PC-3 (cell line): Measurements from ENCODE around the gene TJP3. TPM values are rescaled to one million over a fixed set of nuclear protein-coding genes. Genes with fewer than 3 reads are reported as not detected.

Experiments used
- ATAC-seq: fragments of 200-7000 bp; cut with Tn5 transposase; 2 replicates; pipeline ENCODE4 v1.9.1; 2020; ENCODE audit warnings: mild to moderate bottlenecking, moderate library complexity
- BruUV-seq: library from RNA; stranded (reverse); fragments of 400-500 nt; replicated peaks from 2 replicates; lab custom pipeline; 2021; lab: Mats Ljungman, UMichigan
- CTCF ChIA-PET: fragments of 300-600 bp; sonication (Branson Sonifier 250); formaldehyde crosslinking; loops from one replicate; lab custom pipeline; 2022; ENCODE audit warnings: antibody characterized with exemption; lab: Charles Lee
- POLR2A ChIA-PET: fragments of 300-600 bp; sonication (Branson Sonifier 250); formaldehyde crosslinking; loops from one replicate; lab custom pipeline; 2022; ENCODE audit warnings: antibody characterized with exemption; ENCODE audit not compliant: unreplicated experiment; lab: Charles Lee
- DNase-seq: peaks from one replicate; pipeline ENCODE4 v3.0.0-alpha.2; 2015
- H2AFZ ChIP-seq: fragments of 300-600 bp; sonication (generic); 2 replicates; pipeline ENCODE4 v1.6.0; 2016; ENCODE audit warnings: antibody characterized with exemption, low read length
- H3F3A ChIP-seq: fragments of 300-600 bp; sonication (generic); one replicate; pipeline ENCODE4 v1.6.0; 2017; ENCODE audit warnings: antibody characterized with exemption, low read length, control low read depth, mild to moderate bottlenecking; ENCODE audit not compliant: unreplicated experiment
- H3K27ac ChIP-seq: fragments of 300-600 bp; sonication (generic); 2 replicates; pipeline ENCODE4 v1.5.1; 2016; ENCODE audit warnings: mild to moderate bottlenecking, low read length
- H3K27me3 ChIP-seq: fragments of 300-600 bp; sonication (generic); 2 replicates; pipeline ENCODE4 v1.6.1; 2016; ENCODE audit warnings: low read length, mixed read lengths
- H3K36me3 ChIP-seq: fragments of 300-600 bp; sonication (generic); 2 replicates; pipeline ENCODE4 v1.6.1; 2016; ENCODE audit warnings: low read depth, mixed run types, low read length, mixed read lengths
- H3K4me1 ChIP-seq: fragments of 300-600 bp; sonication (generic); 2 replicates; pipeline ENCODE4 v1.5.1; 2016; ENCODE audit warnings: low read length; ENCODE audit not compliant: insufficient read depth
- H3K4me2 ChIP-seq: fragments of 300-600 bp; sonication (generic); 2 replicates; pipeline ENCODE4 v1.6.0; 2016; ENCODE audit warnings: low read length
- H3K4me3 ChIP-seq: fragments of 300-600 bp; sonication (generic); 2 replicates; pipeline ENCODE4 v1.5.1; 2016; ENCODE audit warnings: mild to moderate bottlenecking, low read length, mixed read lengths
- H3K79me2 ChIP-seq: fragments of 300-600 bp; sonication (generic); 2 replicates; pipeline ENCODE4 v1.6.1; 2017; ENCODE audit warnings: low read length, mixed read lengths
- H3K9ac ChIP-seq: fragments of 300-600 bp; sonication (generic); 2 replicates; pipeline ENCODE4 v1.6.0; 2016; ENCODE audit warnings: mild to moderate bottlenecking, low read length
- H3K9me2 ChIP-seq: fragments of 300-600 bp; sonication (generic); replicated peaks from 2 replicates; pipeline ENCODE4 v1.6.1; 2016; ENCODE audit warnings: mixed run types, low read length, mixed read lengths
- H3K9me3 ChIP-seq: fragments of 300-600 bp; sonication (generic); 2 replicates; pipeline ENCODE4 v1.6.1; 2016; ENCODE audit warnings: low read length, mixed read lengths
- H4K20me1 ChIP-seq: fragments of 300-600 bp; sonication (generic); 2 replicates; pipeline ENCODE4 v1.6.1; 2016; ENCODE audit warnings: low read length, mixed read lengths
- CTCF ChIP-seq: fragments of 300-600 bp; sonication (generic); conservative IDR thresholded peaks from 2 replicates; pipeline ENCODE4 v1.5.1; 2017; ENCODE audit warnings: antibody characterized with exemption, low read depth, mild to moderate bottlenecking, low read length
- EZH2 ChIP-seq: fragments of 300-600 bp; sonication (generic); IDR thresholded peaks from one replicate; pipeline ENCODE4 v1.6.1; 2017; ENCODE audit warnings: antibody characterized with exemption, mild to moderate bottlenecking, low read length; ENCODE audit not compliant: unreplicated experiment
- EZH2phosphoT487 ChIP-seq: fragments of 300-600 bp; sonication (generic); IDR thresholded peaks from 2 replicates; pipeline ENCODE4 v1.6.1; 2018; ENCODE audit warnings: mild to moderate bottlenecking, antibody characterized with exemption, low read length, borderline replicate concordance
- intact Hi-C: fragments of 100-400 bp; cut with micrococcal nuclease; formaldehyde crosslinking; loops from 2 replicates; pipeline ENCODE4 v1.9.0; 2023
- total RNA-seq: library from RNA; depleted of rRNA; stranded (reverse); fragments of >200 nt; gene quantifications from 2 replicates; pipeline ENCODE4 v1.2.3, GENCODE V29; 2014

Gene TJP3
- total RNA-seq, 1 experiment from 2014 or later: 11.7 TPM

- H3K4me2 ChIP-seq: no peak overlapping the region
- H3K4me3 ChIP-seq: no peak overlapping the region
- intact Hi-C loops: no loop called here
- BruUV-seq: no TSS peak
- POLR2A ChIA-PET: no interaction called here
- ATAC-seq (no peak), DNase-seq (no peak)
- H3K9me3 ChIP-seq: no peaks in the 10 kb centered on the region
- H3K79me2 ChIP-seq: no peaks in the 10 kb centered on the region
- H3K27ac ChIP-seq: no peak overlapping the region
- H3K9me2 ChIP-seq: no peaks in the 10 kb centered on the region
- CTCF ChIA-PET: no interaction called here
- no peak overlapping the region for H3K9ac ChIP-seq
- no peak overlapping the region for H2AFZ ChIP-seq
- H3K27me3 ChIP-seq: no peaks in the 10 kb centered on the region
- no peaks in the 10 kb centered on the region for H3F3A ChIP-seq
- H4K20me1 ChIP-seq: no peaks in the 10 kb centered on the region
- H3K36me3 ChIP-seq: no peaks in the 10 kb centered on the region; the same call in 1 of the 2 replicates
- no peaks in the 10 kb centered on the region for H3K4me1 ChIP-seq
- TF ChIP-seq EZH2phosphoT487 (no peak), CTCF (no peak), EZH2 (no peak)
Observed at GRCh38 chr19:3669082-3669946, 38.9 kb upstream of the TJP3 start.

GRCh38 chr19:3669947-3670795 lies 38.0 kb upstream of the TJP3 start:
- no peaks in the 10 kb centered on the region for H3K27me3 ChIP-seq
- TF ChIP-seq EZH2phosphoT487: no peak
- TF ChIP-seq EZH2: no peak
- TF ChIP-seq CTCF: no peak
- H3K9ac ChIP-seq: no peak overlapping the region
- H3K79me2 ChIP-seq: no peaks in the 10 kb centered on the region
- ChIA-PET CTCF (no interaction called here), POLR2A (no interaction called here)
- no peaks in the 10 kb centered on the region for H3K4me1 ChIP-seq
- ATAC-seq (no peak), DNase-seq (no peak)
- H3F3A ChIP-seq: no peaks in the 10 kb centered on the region
- H3K36me3 ChIP-seq: no peaks in the 10 kb centered on the region
- no peaks in the 10 kb centered on the region for H4K20me1 ChIP-seq
- H2AFZ ChIP-seq: no peak overlapping the region
- intact Hi-C loops: no loop called here
- H3K27ac ChIP-seq: no peak overlapping the region
- no peak overlapping the region for H3K4me3 ChIP-seq
- BruUV-seq: no TSS peak
- no peaks in the 10 kb centered on the region for H3K9me2 ChIP-seq
- no peak overlapping the region for H3K4me2 ChIP-seq
- H3K9me3 ChIP-seq: no peaks in the 10 kb centered on the region
